ENCODE data around the gene CCDC88A. TPM values are rescaled to one million over a fixed set of nuclear protein-coding genes. Genes with fewer than 3 reads are reported as not detected.
"Not testable (repeated sequence)": the region's sequence is repeated elsewhere in the genome, so short reads cannot be mapped to it uniquely, and the experiment has no call there.

CCDC88A gene
- total RNA-seq, 4 donors from 2014 or later: 5.5 to 23.8 (median 17.3) TPM

GRCh38 chr2:55277310-55277709, 142.3 kb downstream of the CCDC88A start:
- no peak overlapping the region for H3K4me3 ChIP-seq
- no peak overlapping the region for H3K27ac ChIP-seq
- intact Hi-C loops (cut with DNase I): no loop called here
- no peaks in the 10 kb centered on the region for H3K9me3 ChIP-seq
- no peak for DNase-seq
- peaks cover 4 to 13% (median 6%) of the 10 kb centered on the region in 3 donors for H3K4me1 ChIP-seq
- H3K27me3 ChIP-seq: no peaks in the 10 kb centered on the region
- no peak for TF ChIP-seq POLR2A (IDR thresholded peaks at IDR 0.05)
- no peak for TF ChIP-seq CTCF (IDR thresholded peaks at IDR 0.05)
- WGBS, 2 donors: 72 to 74% methylated on average over 3 of the region's 3 CpGs
- H3K36me3 ChIP-seq: no peaks in the 10 kb centered on the region

DNA sequence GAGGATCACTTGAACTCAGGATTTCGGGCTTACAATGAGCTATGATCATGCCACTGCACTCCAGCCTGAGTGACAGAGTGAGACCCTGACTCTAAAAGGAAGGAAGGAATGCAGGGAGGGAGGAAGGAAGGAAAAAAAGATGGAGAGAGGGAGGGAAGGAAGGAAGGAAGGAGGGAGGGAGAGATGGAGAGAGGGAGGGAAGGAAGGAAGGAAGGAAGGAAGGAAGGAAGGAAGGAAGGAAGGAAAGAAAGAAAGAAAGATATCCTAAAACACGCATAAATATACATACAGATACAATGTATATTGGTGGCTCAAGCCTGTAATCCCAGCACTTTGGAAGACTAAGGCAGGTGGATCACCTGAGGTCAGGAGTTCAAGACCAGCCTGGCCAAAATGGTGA, 145.3 kb downstream of the CCDC88A start:
- peaks cover 0 to 12% (median 7%) of the 10 kb centered on the region in 3 donors for H3K4me1 ChIP-seq
- H3K36me3 ChIP-seq; H3K9me3 ChIP-seq; DNase-seq; H3K27ac ChIP-seq; H3K4me3 ChIP-seq; H3K27me3 ChIP-seq; intact Hi-C loops (cut with DNase I): not testable (repeated sequence)
- 85 to 91% methylated on average over 2 of the region's 2 CpGs for WGBS, 2 donors

- H3K4me3 ChIP-seq: peak overlapping the region; percentile 67 to 92 (median 74)
- intact Hi-C loops (cut with DNase I): no loop called here
- TF ChIP-seq CTCF (IDR thresholded peaks at IDR 0.05) (no peak), POLR2A (IDR thresholded peaks at IDR 0.05) (no peak)
- no peaks in the 10 kb centered on the region for H3K9me3 ChIP-seq
- 19 to 22% methylated on average over 7 of the region's 7 CpGs for WGBS, 2 donors
- H3K36me3 ChIP-seq: peaks cover 0 to 28% (median 0%) of the 10 kb centered on the region in 3 donors
- peaks cover 0 to 20% (median 13%) of the 10 kb centered on the region in 3 donors for H3K4me1 ChIP-seq
- no peak for DNase-seq
- H3K27me3 ChIP-seq: no peaks in the 10 kb centered on the region
- H3K27ac ChIP-seq: peak overlapping the region; percentile 68 to 92 (median 87)
These were observed 150.0 kb downstream of the CCDC88A start for GRCh38 chr2:55269645-55269990.

- intact Hi-C loops (cut with DNase I): no loop called here
These were observed 150.6 kb downstream of the CCDC88A start, which contains the start of gene MTIF2 for GRCh38 chr2:55268907-55269644. MTIF2 (minus strand) TSS chr2:55269231; CDS start chr2:55263858, 5,373 bp downstream.

GRCh38 chr2:55268288-55268906, 151.3 kb downstream of the CCDC88A start:
- intact Hi-C loops (cut with DNase I): no loop called here
- 12 to 13% methylated on average over 13 of the region's 13 CpGs for WGBS, 2 donors
- DNase-seq: no peak
- Histone ChIP-seq H3K27ac (peak overlapping the region; percentile 84 to 95 (median 91)), H3K4me3 (peak overlapping the region; percentile 67 to 92 (median 74)), H3K4me1 (peaks cover 0 to 20% (median 13%) of the 10 kb centered on the region in 3 donors), H3K27me3 (no peaks in the 10 kb centered on the region), H3K36me3 (peaks cover 0 to 41% (median 2%) of the 10 kb centered on the region in 3 donors), H3K9me3 (no peaks in the 10 kb centered on the region)
- TF ChIP-seq POLR2A (IDR thresholded peaks at IDR 0.05) (no peak), CTCF (IDR thresholded peaks at IDR 0.05) (no peak)

More at GRCh38 chr2:55268907-55269644, 150.6 kb downstream of the CCDC88A start, which contains the start of gene MTIF2:
- peak; percentile 63 for DNase-seq
- H3K9me3 ChIP-seq: no peaks in the 10 kb centered on the region
- 1% methylated on average over 24 to 40 of the region's 43 CpGs for WGBS, 2 donors
- H3K4me3 ChIP-seq: peak within 1 kb of the TSS; percentile 67 to 92 (median 74)
- no peaks in the 10 kb centered on the region for H3K27me3 ChIP-seq
- H3K36me3 ChIP-seq: peaks cover 0 to 34% (median 0%) of the 10 kb centered on the region in 3 donors
- peak within 1 kb of the TSS; percentile 84 to 95 (median 91) for H3K27ac ChIP-seq
- H3K4me1 ChIP-seq: peaks cover 0 to 20% (median 13%) of the 10 kb centered on the region in 3 donors
- TF ChIP-seq POLR2A (IDR thresholded peaks at IDR 0.05) (peak in 3 of 4 donors; percentile 35 to 48 (median 37)), CTCF (IDR thresholded peaks at IDR 0.05) (peak in 3 of 6 experiments; percentile 10 to 29 (median 24))

GRCh38 chr2:55259586-55259985, 160.1 kb downstream of the CCDC88A start:
- 81 to 85% methylated on average over 3 of the region's 3 CpGs for WGBS, 2 donors
- H3K4me3 ChIP-seq; intact Hi-C loops (cut with DNase I); H3K9me3 ChIP-seq; DNase-seq; H3K27ac ChIP-seq; H3K27me3 ChIP-seq; H3K4me1 ChIP-seq: not testable (repeated sequence)
- peaks cover 0 to 99% (median 32%) of the 10 kb centered on the region in 3 donors for H3K36me3 ChIP-seq

Data from esophagus squamous epithelium (tissue), 5 donors.